LoVo (cell line): ENCODE results near the gene ZNF213.

Source experiments
- DNase-seq: peaks from one replicate; pipeline ENCODE4 v3.0.0-alpha.2; 2016; ENCODE audit warnings: low spot score

ZNF213 gene, protein sequence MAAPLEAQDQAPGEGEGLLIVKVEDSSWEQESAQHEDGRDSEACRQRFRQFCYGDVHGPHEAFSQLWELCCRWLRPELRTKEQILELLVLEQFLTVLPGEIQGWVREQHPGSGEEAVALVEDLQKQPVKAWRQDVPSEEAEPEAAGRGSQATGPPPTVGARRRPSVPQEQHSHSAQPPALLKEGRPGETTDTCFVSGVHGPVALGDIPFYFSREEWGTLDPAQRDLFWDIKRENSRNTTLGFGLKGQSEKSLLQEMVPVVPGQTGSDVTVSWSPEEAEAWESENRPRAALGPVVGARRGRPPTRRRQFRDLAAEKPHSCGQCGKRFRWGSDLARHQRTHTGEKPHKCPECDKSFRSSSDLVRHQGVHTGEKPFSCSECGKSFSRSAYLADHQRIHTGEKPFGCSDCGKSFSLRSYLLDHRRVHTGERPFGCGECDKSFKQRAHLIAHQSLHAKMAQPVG

DNA sequence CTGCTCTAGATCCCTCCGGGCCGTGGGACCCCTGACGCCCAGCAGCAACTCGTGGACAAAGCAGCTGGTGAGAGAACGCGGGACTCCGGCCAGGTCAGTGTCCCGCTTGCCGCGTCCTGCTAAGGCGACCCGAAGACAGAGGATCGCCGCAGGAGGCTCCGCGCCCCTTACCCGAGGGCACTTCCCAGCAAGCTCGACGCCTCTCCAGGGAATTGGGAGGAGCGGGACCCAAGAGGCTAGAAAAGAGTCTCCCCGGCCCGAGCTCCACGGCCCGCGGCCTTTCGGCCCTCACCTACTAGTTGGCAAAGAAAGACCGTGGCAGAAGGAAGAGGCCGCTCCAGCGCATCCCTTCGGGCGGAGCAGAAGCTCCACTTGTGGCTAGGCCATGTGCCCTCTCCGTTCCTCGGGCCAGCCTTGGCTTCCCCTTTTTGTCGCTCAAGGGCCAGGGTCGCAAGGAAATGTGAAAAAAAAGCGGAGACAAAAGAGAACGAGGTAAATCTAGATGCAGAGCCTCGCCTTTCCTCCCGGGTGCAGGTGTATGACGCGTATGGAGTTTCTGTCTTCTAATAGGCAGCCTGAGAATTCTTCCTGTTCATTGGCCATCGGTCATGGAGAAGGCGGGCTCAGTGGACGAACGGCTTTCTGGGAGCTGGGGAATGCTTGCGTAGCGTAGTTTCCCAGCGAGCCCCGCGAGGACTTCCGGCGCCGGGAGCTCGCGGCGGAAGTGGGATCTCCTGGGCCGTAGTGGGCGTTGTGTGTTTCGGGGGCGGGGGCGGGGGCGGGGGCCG, at the start of gene ZNF213:
Gene ZNF213, plus strand, starts transcription at position 692 of the 788 bp plus-strand sequence. CDS start 2,252 bp downstream, outside the sequence.
- DNase-seq: peak; percentile 98

DNA sequence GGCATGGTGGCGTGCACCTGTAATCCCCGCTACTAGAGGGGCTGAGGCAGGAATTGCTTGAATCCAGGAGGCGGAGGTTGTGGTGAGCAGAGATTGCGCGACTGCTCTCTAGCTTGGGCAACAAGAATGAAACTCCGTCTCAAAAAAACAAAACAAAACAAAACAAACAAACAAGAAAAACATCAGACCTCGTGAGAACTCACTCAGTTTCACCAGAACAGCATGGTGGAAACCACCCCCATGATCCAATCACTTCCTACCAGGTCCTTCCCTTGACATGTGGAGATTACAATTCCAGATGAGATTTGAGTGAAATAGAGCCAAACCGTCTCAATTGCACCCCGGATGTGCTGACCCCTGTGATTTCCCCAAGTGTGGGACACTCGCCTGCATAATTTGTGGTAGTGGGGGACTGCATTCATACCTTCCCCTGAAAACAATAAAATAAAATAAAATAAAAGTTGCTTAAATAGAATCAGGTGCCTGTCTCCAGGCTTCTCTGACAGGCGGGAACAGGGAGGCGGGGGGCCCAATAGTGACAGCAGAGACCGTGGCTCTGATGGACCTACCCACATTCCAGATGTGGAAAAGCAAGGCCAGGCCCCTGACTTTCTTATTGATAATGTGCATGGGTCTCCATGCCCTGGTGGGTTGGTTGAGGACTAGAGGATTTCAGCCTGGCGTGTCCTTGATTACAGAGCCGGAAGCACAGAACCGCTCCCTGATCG, 48.8 kb upstream of the ZNF213 start:
- no peak for DNase-seq

DNA sequence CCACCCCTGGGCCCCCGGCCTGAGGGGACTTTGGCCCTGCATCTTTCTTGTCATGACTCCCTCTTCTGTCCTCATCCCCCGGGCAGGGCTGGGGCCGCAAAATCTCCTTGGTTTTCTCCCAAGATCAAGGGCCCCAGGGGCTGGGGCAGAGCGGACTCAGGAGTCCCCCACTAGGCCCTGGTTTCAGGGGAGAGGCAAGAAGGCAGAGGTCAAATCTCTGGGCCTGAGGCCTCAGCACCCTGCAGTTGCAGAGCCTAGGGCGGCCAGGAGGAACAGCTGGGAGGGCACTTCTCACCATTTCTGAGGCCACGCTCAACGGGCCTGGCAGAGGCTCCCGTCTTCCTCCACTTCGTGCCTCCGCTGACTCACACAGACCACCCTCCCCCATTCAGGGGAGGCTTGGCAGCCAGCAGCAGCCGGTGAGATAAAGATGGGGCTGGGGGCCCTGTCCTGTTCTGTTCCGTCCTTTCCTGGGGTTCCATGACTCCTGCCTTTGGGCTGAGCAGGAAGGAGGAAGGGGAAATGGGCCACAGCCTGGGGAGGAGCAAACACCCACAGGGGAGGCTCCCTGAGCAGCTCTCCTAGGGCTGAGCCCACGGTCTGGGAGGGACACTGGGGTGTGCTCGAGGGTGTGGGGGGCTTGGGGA, 48.1 kb upstream of the ZNF213 start:
- DNase-seq: no peak

DNA sequence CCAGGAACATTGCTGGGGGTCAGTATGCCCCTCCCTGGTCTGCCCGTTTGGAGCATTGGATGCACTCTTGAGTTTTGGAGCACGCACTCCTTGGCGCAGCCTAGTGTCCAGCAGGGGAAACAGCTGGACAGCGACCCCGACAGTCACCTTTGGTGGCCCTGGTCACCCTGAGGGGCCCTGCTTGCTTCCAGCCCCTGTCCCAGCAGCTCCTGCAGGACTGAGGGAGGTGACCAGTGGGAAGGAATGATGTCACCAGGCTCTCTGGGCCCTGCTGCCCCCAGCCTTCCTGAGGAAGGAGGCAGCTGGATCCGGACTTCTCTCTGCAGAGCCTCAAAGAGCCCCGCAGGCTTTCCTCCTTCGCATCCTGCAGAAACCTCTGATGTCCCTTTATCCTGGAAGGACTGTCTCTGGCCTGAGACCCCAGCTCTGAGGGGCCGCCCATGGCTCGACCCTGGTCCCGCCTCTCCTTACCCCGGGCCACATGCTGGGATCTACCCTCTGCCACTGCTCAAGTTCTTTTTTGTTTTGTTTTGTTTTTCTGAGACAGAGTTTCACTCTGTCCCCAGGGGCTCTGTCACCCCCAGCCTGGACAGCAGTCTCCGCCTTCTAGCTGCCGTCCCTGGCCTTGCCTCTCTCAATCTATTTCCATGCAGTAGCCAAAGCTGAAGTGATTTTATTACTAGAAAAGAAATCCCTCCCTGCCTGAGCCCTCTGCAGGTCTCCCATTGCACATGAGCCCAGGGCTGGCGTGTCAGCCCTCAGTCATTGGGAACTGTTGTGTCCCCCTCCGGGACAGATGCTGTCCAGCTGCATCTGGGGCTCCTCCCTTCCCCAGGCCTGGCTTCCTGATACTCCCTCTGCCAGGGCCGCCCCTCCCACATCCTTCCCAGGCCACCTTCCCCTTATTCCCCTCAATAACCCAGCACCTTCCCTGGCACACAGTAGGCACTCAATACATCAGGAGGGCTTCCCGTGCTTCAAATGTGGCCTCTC, 47.3 kb upstream of the ZNF213 start:
- no peak for DNase-seq

DNA sequence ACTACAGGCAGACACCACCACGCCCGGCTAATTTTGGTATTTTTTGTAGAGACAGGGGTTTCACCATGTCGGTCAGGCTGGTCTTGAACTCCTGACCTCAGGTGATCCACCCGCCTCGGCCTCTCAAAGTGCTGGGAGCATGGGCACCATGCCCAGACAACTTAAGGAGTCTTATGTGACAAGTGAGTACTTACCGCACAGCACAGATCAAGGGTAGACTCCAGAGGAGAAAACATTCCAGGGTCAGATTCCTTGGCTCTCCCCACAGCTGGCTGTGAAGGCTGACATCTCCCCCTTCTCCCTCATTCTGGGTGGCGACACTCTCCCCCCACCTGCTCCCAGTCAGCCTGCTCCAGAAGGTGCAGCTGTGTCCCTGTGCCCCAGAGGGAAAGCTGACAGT, 46.4 kb upstream of the ZNF213 start:
- no peak for DNase-seq

DNA sequence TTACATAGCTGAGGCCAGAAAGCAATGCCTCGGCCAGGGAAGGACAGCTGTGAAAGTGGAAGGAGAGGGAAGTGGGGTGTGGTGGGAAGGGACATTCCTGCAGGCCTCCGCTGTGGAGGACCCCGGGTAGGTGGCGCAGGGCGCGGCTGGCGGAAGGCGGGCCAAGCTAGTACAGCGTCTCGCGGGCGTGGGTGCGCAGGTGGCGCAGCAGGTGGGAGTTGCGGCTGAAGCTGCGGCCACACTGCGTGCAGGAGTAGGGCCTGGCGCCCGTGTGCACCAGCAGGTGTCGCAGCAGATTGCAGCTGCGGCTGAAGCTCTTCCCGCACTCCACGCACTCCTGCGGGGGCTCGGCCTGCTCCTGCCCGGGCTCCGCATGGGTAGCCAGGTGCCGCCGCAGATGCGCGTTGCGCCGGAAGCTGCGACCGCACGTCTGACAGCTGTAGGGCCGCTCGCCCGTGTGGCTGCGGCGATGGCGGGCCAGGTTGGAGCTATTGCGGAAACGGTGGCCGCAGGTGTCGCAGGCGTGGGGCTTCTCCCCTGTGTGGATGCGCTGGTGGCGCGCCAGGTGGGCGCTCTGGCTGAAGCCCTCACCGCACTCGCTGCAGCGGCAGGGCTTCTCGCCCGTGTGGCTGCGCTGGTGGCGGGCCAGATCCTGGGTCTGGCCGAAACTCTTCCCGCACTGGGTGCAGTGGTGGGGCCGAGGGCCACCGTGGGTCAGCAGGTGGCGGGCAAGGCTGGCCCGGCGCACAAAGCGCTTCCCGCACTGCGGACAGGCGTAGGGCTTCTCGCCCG, 45.7 kb upstream of the ZNF213 start:
- DNase-seq: no peak

DNA sequence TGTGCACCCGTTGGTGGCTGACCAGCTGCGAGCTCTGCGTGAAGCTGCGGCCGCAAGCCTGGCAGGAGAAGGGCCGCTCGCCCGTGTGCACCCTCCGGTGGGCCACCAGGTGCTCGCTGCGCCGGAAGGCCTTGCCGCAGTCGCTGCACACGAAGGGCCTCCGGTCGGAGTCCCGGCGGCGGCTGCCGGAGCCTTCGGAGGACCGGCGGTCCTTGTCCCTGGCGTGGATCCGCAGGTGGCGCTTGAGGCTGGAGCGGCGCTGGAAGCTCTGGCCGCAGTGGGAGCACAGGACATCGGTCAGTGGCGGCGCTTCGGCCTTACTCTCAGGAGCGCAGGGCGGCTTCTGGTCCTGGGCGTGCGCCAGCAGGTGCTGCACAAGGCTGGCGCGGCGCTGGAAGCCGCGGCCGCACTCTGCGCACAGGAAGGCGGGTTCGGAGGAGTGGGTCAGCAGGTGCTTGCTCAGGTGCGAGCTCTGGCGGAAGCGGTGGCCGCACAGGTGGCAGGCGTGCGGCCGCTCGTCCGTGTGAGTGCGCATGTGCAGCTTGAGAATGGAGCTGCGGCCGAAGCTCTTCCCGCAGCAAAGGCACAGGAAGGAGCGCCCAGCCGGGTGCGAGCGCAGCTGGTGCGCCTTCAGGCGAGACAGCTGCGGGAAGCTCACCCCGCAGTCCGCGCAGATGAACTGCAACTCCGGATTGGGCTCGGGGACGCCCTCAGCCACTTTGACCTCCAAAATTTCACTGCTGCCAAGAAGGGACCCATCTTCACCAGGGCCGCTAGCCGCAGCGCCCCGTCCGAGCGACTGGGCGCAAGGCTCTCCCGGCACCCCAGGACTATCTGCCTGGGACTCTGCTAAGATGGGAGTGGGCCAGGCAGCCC, 44.9 kb upstream of the ZNF213 start:
- DNase-seq: no peak

DNA sequence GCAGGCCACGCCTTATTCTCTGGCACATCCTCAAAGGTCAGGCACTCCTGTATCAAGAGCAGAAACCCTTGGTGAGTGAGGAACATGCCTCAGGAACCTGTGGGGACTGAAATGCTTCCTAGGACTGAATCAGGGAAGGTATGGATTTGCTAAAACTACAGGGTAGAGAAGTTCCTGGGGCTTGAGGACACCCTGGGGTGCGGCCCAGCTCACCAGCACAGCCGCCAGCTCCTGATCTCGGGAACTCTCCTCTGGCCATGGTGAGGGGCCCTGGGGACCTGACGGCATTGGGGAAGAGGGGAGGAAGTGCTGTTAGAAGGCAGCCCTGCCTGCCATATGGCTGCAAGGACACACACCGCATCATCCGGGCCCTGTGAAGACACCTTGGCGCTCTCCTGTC, 43.3 kb upstream of the ZNF213 start:
- DNase-seq: no peak

DNA sequence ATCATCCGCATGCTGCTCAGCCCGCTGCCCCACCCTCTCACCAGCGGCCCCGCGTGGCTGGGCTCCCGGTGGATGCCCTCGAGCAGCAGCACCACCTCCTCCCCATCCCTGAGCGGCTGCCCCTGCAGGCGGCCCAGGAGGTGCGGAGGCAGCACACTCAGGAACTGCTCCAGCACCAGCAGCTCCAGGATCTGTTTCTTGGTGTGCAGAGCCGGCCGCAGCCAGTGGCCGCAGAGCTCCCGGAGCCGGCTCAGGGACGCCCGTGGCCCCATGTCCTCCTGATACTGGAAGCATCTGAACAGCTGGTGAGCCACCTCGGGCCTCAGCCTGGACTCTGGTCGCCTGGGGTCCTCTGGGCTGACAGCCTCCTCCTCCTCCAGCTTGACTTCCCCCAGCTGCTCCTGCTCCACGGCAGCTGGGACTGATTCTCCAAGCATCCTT, 42.3 kb upstream of the ZNF213 start:
- no peak for DNase-seq

DNA sequence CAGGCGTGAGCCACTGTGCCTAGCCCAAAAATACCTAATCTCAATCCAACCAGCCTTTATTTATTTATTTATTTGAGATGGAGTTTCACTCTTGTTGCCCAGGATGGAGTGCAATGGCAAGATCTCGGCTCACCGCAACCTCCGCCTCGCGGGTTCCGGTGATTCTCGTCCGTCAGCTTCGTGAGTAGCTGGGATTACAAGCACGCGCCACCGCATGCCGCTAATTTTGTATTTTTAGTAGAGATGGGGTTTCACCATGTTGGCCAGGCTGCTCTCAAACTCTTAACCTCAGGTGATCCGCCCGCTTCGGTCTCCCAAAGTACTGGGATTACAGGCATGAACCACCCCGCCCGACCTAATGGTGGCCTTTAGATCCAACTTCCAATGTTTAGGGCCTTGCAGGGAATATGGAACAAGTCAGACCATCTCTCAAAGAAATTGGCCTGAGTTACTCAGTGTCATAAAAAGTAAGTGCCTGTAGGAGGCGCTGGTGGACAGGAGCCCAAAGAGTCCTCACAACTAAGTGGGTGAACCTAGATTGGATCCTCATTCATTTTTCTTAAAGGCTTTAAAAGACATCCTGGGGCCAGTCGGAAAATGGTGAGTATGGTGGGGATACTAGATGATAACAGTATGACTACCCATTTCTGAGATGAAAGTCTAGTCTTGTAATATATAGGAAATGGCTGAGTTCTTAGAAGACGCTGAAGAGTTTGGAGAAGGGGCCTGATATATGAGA, 40.4 kb upstream of the ZNF213 start:
- DNase-seq: no peak

DNA sequence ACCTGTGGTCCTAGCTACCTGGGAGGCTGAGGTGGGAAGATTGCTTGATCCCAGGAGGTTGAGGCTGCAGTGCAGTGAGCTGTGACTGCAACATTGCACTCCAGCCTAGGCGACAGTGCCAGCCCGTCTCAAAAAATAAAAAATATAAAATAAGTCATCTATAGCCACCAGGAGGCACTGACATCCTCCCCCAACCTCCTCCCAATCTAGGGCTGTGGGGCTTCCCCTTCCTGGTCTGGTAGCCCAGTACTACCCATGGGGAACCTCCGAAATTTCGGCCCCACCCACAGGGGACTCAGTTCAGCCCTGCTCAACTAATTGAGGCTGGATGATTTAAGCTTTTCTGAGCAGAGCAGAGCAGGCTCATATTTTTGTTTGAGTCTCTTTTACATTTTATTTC, 39.0 kb upstream of the ZNF213 start:
- no peak for DNase-seq

DNA sequence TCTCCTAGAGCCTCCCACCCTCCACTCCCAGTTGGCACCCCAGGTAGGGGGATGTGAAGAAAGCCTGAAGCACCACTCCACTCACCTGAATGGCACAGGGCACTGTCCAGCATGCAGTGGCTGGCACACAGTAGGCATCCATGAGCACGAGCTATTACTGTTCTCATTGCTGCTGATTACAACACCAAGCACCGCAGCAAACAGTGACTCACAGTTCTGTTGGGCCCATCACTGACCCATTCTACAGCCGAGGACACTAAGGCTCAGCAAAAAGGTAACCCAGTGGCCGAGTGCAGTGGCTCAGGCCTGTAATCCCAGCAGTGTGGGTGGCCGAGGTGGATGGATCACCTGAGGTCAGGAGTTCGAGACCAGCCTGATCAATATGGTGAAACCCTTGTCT, 38.5 kb upstream of the ZNF213 start:
- no peak for DNase-seq

DNA sequence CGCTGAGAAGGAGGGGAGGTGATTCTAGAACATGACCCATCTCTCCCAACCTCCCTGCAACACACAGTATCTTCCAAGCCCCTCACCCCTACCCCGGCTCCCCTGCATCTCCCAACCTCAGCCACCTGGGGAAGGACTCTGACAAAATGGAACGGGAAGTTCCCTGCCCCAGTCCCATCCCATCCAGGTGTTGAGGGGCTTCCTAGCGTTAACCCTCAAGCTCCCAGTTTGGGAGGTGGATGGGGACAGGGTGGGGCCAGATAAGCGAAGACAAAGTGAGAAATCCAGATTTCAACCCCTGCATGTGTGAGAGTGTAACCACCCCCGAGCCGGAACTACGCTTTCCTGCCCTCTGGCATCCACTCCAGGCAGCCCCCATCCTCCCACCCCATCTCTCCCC, 37.6 kb upstream of the ZNF213 start:
- no peak for DNase-seq

DNA sequence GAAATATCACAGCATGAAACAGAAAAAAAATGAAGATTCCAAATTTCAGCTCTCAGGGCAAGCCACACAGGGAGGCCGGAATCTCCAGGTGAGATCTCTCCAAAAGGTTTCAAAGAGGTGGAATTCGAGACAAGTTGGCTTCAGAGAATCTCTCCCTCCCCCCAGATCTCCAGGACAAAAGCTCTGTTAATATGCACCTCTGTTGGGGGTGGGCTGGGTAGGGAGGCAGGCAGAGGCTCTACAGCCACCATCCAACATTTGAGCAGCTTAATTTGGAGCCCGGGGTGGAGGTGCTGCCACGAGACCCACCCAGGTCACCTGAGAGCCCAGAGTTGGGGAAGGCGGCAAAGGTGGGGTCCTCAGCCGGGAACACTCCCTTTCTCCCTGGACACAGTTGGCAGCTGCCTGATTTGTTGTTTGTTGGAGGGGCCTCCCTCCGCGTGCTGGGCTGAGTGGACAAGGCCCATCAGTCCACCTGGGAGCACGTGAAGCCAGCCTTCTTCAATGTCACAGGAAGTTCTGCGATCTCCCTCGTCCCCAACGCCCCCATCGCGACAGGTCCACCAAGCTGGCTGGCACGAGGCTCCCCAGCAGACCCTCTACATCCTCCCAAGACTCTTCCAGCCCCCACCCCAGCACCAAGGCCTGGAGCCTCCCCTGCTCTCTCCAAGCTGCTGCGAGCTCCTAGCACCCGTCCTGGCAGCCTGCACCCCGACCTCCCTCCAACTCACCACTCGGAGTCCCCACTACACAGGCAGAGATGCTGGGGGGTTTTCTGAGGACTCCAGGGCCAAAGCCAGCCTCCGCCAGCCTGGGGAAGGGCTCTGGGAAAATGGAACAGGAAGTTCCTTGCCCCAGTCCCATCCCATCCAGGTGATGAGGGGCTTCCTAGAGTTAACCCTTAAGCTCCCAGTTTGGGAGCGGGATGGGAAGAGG, 36.1 kb upstream of the ZNF213 start, which contains the start of gene ZSCAN10:
Gene ZSCAN10, minus strand, starts transcription at position 836 of the 936 bp plus-strand sequence. CDS start 6,357 bp downstream, outside the sequence.
- no peak for DNase-seq

DNA sequence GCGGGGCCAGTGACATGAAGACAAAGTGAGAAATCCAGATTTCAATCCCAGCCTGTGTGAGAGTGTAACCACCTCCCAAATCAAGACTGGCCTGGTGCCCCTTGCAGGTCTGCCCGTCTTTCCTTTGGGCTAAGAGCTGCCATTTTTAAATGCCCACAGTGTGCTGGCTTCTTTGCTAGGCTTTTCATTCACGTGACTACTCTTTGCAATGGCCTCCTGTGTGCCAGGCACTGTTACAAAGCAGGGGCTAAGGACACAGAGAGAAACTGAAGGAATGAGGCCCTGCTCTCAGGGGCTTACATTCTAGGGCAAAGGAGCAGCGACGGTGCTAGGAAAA, 35.5 kb upstream of the ZNF213 start:
- DNase-seq: no peak

DNA sequence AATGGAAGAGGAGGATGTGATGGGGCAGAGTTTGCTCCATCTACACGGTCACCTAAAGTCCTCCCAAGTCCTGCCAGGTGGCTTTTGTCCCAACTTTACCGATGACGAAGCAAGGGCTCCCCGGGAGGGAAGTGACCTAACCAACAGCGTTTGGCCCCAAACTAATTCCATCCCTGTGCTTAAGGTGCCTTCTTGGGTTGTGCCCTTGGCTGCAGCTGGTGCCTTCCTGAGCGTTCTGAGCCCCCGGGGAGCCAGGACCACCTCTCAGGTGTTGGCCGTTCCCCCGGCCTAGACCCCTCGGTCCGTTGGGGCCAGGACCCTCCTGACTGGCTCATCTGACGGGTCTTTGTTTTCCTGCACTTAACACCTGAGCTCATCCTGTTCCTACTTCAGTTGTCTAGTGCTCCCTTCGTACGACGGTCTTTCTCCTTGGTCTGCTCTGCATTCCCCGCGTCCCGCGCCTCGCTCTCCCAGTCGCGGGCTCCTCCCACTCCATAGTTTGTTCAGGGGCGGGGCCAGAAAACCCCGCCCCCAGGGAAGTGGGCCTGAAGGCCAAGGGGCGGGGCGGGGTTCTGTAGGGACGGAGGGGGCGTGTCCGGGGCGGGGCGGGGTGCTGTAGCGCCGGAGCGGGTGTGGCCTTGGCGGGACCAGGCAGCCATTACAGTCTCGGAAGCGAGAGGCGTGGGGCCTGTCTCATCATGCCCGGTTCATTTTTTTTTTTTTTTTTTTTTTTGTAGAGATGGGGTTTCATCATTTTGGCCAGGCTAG, 34.9 kb upstream of the ZNF213 start:
- DNase-seq: peak; percentile 94
